Activated naive CD4-positive, alpha-beta T cell treated with Interleukin-2 at 50 U/mL for 16 hours (primary cell): ENCODE measurements around the gene CATSPERE.
"Not testable (repeated sequence)": the region's sequence is repeated elsewhere in the genome, so short reads cannot be mapped to it uniquely, and the experiment has no call there.

Experiments
- DNase-seq: peaks from one replicate; pipeline ENCODE4 v3.0.0-alpha.2; 2020

Gene CATSPERE

DNA sequence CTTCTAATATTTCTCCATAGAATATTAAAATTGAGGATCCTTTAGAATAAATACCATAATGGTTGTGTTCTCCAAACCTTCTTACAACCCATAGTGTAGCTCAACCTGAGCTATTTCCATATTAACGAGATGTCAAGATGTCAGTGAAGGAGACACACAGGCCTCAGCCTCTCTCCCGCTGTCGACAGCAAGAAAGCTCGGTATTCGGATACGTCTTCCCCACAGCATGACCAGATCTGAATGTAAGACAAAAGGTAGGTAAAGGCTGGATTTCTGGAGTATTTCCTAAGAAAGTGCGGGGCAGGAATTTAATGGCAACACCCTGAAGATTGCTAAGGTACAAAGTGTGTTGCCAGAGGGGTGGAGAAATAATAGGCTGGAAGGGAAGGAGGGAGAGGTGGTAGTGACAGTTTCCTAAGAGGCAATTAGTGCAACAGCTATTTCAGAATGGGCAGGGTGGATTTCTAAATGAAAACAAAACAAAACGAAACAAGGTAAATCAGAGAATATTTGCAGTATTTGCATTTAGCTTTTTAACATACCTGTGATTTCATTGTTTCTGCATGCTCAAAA is 11.1 kb upstream of the CATSPERE start:
- no peak for DNase-seq

DNA sequence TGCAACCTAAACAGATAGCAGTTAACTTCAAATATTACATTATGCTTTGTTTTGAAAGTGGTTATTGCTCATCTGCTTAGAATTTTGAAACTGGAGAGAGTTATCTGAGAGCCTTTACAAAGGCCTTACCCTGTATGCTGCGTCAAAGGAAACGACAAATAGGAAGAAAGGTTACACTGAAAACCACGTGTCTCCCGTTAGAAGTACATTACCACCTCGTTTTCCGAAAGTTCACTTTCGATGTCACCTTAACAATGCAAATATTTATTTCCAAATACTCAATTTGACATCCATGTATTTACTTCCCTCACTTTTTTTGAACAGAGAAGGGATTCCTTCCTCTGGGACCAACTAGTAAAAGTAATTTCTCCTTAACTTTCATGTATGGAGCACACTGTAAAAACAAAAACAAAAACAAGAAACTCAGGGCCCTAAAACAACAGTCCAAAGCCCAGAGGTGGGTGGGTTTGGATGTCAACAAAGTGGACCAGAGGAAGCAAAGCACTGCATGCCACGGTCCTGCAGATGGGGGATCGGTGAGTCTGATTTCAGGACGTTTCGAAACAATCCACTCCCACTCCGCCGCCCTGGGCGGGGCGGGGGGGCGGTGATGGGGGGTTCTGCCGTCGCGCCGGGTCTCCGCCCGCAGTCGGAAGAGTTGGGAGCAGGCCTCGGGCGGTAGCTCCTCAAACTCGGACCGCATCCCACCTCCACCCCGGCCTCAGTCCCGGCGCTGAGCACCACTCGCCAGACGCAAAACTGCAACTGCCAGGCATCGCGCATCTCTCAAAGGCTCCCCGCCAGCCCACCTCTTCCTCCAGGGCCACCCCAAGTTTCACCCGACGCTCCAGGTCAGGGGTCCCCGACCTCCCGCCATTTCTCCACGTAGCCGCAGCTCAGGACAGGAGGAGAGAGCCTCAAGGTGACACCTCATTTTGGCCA is 10.2 kb upstream of the CATSPERE start:
- DNase-seq, result peak; percentile 69

DNA sequence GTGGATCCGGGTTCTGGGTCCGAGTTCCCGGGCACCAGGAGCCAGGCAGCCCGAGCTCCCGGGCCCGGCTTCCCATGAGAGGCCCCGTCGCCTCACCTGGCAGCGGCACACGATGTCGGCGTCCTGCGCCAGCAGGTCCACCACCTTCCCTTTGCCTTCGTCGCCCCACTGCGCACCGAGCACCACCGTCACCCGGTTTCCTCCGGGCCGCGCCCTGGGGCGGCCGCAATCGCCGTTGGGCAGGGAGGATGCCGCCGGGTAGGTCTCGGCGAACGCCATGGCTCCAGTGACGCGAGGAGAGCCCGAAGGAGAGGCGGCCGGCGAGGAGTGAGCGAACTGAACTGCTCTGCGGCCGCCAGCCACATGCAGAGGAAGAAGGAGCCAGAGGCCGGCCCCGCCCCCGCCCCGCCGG is 9.5 kb upstream of the CATSPERE start, which contains the start of gene ADSS2:
Gene ADSS2, minus strand, starts transcription at position 371 of the 412 bp plus-strand sequence. Its CDS starts 92 bp downstream, at position 279.
- DNase-seq, result no peak

DNA sequence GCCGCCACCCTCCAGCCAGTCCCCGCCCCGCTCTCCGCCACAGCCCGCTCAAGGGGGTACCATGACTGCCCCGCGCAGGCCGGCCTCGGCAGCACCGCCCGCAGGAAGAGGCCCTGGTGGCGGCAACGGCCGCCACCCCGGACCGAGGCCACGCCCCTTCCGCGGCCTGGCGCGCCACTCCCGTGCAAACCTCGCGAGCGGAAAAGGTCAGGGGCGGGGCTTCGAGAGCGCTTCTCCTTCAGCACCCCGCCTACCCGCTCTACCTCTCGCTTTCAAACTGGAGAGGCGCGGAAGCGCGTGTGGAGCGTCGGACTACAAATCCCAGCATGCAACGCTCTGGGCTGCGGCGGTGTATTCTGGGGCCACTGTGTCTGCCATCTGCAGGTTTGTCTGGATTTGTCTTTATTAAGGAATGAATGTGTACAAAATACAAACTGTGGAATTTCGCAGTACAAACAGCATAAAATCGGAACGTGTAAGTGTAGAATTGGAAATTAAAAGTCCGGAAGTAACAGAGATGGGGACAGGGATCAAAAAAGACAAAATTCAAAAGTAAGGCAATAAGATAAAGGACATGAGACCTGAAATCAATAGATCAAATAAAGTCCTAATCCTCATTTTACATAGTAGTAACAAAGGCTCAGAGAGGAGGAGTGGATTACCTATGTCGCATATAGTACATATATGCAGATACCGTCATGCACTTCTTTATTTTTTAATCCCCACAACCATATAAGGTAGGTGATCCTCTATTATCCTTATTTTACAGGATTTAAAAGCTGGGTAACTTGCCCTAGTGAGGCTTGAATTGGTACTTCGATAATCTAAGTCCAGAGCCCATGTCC is 8.9 kb upstream of the CATSPERE start:
- peak; percentile 99 for DNase-seq

DNA sequence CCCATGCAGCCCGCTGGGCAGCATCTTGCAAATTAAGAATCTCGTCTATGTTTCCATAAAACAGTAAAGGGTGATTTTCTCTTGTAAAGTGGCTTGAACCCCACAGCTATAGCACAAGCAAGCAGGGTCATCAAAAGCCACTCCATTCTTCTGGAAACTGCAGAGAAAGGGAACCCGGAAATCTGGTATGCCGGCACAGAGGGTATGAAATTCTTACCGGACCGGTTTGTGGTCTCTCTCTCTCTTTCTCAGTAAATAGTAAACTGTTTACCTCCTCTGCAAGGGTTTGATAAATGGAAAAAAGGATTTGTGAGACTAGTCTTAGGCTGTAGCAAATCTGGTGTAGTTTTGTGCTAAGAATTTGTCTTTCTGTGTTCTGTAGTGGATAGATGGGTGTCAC is 6.7 kb upstream of the CATSPERE start:
- DNase-seq, result no peak

DNA sequence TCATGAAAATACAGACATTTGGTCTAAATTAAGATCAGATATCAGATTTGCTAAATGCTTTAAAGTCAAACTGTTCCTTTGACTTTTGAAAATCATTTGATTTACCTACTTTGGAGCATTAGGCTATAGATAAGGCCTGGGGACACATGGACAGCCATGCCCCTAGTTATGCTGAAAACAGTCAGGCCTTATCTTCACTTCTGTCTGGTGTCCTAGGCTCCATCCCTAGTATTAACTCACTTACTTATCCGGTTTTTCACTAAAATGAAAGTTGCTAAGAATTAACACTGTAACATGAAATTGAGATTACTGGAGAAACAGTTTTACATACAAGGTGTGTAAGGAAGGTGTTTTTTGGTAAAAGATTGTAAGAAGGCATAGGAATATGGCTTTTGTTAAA is 4.5 kb upstream of the CATSPERE start:
- no peak for DNase-seq

DNA sequence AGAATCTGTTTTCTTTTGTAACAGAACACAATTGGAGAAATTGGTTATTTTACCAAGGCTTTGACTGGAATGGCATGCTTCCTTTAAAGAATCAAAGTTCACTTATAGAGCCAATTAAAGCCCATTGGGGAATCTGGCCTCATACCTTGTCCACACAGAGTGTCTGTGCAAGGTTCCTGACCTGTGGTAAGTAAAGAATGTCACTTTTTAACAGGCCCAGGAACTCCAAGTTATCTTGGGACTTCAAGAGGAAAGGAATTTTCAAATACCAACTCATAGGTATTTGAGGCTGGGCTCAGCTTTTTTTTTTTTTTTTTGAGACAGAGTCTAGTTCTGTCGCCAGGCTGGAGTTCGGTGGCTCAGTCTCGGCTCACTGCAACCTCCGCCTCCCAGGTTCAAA is 2.3 kb upstream of the CATSPERE start:
- DNase-seq, result no peak

DNA sequence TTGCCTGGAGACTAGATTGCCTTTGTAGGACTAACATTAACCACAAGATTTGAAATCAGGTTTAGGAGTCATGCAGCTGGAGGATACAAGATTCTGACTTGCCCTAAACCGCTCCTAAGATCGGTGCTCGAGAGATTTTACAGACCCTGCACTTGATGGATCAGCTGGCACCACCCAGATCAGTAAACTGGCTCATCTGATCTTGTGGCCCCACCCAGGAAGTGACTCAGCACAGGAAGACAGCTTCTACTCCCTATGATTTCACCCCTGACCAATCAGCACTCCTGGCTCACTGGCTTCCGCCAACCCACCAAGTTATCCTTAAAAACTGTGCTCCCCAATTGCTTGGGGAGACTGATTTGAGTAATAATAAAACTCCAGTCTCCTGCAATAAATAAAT is 876 bp upstream of the CATSPERE start:
- DNase-seq, result peak; percentile 26

DNA sequence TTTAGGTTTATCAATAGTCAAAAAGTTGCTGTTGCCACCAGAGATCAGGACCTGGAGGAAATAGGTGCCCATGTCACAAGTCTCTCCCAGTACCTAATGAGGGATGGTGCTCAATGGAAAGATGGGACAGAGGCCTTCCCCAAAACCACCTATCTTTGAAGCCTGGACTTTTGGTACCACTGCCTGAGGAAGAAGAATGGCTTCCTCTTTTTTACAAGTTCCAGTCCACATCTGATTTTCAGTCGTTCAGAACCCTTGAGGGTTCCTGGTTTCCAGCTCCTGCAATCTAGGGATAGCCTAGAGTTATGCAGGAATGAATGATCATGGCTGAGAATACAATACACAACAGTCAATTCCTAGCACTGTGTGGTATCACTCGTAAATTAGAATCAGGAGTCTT is 5.7 kb downstream of the CATSPERE start:
- DNase-seq, result no peak

DNA sequence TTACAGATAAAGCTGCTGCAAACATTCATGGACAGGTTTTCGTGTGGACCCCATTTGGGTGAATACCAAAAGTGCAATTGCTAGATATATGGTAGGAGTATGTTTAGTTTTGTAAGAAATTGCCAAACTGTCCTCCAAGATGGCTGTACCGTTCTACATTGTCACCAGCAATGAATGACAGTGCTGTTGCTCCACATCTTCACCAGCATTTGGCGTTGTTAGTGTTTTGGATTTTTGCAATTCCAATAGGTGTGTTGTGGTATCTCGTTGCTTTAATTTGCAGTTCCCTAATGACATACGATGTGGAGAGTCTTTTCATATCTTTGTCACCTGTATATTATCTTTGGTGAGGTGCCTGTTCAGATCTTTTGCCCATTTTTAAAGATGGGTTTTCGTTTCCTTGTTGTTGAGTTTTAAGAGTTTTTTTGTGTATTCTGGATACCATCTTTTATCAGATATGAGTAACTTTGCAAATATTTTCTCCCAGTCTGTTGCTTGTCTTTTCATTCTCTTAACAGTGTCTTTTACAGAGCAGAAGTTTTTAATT is 12.1 kb downstream of the CATSPERE start:
- no peak for DNase-seq

DNA sequence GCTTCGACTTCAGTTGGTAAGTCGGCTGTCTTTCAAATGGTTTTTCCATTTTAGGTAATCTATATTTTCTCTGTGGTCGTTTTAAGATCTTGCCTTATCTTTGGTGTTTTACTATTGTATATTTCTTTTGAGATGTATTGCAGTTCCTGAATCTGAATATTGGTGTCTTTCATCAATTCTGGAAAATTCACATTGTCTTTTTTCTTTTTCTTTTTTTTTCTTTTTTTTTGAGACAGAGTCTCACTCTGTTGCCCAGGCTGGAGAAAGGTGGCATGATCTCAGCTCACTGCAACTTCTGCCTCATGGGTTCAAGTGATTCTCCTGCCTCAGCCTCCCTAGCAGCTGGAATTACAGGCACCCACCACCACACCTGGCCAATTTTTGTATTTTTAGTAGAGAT is 23.9 kb downstream of the CATSPERE start:
- DNase-seq, result not testable (repeated sequence)

DNA sequence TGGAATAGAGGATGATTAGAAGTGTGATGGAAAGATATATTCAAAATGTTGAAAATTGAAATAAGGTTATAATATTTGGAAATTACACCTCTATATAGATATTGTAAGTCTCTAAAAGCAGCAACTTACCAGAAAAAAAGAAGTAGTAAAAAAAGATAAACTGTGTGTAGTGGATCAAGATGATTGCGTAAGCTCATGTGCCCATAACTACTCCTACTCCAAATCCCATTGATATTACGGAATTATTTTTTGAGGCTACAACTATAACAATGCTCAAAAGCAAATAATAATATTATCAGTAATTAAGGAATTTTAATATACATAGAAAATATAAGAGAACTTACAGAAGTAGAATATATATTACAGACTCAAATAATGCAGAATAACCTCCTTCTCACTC is 33.6 kb downstream of the CATSPERE start:
- DNase-seq, result no peak

DNA sequence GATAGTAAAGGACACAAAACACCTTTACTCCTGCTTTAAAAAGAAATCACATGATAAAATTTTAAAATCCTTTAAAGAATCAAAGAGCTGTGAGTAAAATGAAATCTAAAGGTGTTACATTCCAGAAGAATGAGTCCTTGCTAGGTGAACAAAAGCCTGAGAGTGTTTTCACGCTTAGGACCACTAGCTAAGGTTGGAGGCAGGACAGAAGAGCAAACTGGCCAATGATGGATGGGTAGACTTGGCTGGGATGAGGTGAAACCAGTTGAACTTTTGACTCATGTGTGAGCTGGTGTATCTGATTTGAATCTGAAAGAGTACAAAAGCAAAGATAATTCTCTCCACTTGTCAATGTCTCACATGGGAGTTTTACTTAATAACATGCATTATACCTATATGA is 35.1 kb downstream of the CATSPERE start:
- DNase-seq, result no peak

DNA sequence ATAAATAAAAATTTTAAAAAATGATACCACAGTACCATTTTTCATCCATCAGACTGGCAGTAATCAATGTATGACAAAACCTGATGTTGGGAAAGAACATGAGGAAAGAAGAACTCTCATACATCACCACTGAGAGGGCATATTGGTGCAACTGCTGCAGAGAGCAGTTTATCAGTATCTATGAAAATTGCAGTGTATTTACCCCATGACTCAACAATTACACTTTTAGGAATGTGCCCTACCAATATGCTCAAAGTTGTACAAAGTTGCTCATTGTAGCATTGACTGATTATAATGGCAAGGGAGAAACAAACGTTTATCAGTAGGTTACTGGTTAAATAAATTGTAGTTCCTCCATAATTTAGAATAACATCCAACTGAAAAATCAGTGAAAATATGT is 36.7 kb downstream of the CATSPERE start:
- no peak for DNase-seq

DNA sequence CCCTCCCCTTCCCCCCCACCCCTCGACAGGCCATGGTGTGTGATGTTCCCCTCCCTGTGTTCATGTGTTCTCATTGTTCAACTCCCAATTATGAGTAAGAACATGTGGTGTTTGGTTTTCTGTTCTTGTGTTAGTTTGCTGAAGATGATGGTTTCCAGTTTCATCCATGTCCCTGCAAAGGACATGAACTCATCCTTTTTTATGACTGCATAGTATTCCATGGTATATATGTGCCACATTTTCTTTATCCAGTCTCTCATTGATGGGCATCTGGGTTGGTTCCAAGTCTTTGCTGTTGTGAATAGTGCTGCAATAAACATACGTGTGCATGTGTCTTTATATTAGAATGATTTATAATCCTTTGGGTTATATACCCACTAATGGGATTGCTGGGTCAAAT is 38.4 kb downstream of the CATSPERE start:
- not testable (repeated sequence) for DNase-seq

DNA sequence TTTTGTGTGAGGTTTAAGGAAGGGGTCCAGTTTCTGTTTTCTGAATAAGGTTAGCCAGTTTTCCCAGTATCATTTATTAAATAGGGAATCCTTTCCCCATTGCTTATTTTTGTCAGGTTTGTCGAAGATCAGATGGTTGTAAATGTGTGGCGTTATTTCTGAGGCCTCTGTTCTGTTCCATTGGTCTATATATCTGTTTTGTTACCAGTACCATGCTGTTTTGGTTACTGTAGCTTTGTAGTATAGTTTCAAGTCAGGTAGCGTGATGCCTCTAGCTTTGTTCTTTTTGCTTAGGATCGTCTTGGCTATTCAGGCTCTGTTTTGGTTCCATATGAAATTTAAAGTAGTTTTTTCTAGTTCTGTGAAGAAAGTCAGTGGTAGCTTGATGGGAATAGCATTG is 39.4 kb downstream of the CATSPERE start:
- not testable (repeated sequence) for DNase-seq

DNA sequence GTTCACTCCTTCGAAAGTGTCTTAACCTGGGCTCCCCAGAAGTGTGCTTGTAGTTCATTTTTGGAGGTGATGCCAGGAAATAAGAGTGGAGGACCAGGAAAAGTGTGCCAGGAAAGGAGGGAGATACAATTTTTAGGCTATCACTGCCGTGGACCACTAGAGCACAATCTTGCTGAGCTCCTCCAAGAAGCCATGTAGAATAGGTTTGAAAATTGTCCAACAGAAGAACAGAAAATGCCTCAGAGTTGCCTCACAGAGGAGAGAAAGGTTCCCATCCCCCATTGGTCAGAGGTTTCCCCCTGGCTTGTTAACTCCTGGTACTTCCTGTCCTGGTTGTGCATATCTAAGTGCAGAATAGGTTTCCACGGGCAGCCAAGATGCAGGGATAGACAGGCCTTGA is 41.6 kb downstream of the CATSPERE start:
- no peak for DNase-seq

DNA sequence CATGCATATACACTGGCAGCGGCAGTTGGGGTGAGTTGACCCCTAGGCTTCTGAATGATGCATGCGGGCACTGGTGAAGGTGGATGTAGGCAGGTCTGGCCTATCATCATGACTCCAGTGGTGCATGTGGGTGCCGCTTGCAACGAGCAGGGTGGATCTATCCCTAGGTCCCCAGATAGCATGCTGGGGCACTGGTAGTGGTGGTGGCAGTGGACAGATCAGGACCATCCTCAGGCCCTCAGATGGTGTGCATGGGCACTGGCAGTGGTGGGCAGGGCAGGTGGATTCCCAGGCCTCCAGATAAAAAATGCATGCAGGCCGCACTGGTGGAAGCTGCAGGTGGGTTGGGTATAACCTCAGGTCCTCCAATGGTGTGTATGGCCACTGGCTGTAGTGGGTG is 52.4 kb downstream of the CATSPERE start:
- DNase-seq, result no peak

DNA sequence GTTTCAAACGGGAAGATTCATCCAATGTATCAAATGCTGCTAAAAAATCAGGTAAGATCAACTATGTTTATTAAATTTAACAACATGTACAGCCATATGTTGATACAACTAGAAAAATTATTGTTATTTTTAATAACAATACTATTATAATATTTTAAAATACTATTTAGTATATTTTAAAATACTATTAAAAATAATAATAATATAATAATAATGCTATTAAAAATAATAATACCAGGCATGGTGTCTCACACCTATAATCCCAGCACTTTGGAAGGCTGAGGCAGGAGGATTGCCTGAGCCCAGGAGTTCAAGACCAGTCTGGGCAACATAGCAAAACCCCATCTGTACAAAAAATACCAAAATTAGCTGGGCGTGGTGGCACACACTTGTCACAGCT is 54.6 kb downstream of the CATSPERE start:
- no peak for DNase-seq

DNA sequence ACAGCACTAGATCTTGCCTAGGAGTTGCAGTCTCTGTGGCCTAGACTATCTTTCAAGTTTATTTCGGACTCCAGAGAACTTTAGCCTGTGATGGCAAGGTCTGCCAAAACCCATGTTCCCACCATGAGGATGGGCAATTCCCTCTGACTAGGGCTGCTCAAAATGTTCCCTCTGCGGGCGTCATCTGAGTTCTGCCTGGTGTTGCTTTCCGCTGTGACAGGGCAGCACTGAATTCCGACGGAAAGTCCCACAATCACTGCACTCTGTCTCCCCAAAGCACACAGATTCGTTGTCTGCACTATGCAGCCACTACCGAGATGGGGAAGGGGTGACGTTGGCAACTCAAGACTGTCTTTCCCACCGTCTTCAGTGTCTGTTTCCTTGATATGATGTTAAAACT is 75.2 kb downstream of the CATSPERE start:
- no peak for DNase-seq

DNA sequence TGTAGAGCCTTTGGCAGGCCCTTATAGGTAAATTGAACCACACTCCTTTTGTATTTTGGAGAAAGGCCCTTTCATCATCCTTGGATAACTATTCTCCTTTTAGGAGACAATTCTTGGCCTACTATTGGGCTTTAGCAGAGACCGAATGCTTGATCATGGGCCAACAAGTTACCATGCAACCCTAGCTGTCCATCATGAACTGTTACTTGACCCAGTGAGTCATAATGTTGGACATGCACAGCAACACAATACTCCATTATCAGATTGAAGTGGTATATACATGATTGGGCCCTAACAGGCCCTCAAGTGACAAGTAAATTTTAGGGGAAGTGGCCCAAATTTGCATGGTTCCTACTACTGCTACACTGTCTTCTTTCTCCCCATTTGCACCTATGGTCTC is 84.4 kb downstream of the CATSPERE start:
- no peak for DNase-seq

DNA sequence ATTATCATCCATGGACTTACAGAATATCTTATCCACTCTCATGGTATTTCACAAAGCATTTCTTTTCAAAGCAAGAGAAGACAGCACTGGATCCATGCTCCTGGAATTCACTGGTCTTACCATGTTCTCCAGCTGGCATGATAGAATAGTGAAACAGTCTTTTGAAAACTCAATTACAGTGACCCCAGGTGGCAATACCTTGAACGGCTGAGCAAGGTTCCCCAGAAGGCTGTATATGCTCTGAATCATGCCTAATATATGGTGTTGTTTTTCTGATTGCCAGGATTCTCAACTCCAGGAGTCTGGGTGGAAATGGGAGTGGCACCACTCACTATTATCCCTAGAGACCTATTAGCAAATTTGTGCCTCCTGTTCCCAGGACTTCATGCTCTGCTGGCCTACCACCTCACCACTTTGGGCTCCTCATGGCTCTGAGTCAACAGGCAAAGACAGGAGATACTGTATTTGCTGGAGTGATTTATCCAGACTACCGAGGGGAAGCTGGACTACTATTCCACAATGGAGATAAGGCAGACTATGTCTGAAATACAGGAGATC is 87.6 kb downstream of the CATSPERE start:
- DNase-seq, result no peak

DNA sequence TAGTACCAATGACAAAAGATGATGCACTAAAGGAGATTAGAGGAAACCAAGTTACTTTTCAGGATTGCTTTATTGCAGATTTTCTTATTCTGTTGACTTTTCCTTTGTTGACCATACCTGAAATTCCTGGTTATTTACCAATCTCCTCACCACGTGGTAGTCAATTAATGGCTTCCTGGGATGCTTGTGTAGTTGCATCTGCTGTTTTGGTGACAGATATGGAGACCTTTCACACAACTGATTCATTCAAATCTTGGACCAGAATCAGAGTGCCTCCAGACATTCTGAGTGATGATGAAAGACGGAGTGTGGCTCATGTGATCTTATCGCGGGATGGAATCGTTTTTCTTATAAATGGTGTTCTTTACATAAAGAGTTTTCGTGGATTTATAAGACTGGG is 91.3 kb downstream of the CATSPERE start:
- no peak for DNase-seq
